NCI-H128 (cell line): ENCODE measurements around the gene ST8SIA3.

ENCODE experiments used
- DNase-seq: peaks from one replicate; lab custom pipeline; 2025; ENCODE audit not compliant: unreplicated experiment; lab: John Stamatoyannopoulos, UW

The ST8SIA3 gene

GRCh38 chr18:57352271-57352701, at the start of gene ST8SIA3:
ST8SIA3 (plus strand) TSS chr18:57352557; CDS start chr18:57352847, 290 bp downstream.
- DNase-seq = peak; percentile 59

- no peak for DNase-seq
Observed at GRCh38 chr18:57311472-57311871, 40.9 kb upstream of the ST8SIA3 start.

GRCh38 chr18:57312346-57313144, 39.8 kb upstream of the ST8SIA3 start:
- DNase-seq = no peak

GRCh38 chr18:57320603-57321002, 31.8 kb upstream of the ST8SIA3 start:
- DNase-seq = no peak

GRCh38 chr18:57325491-57326166, 26.7 kb upstream of the ST8SIA3 start:
- DNase-seq = no peak

GRCh38 chr18:57326718-57327323, 25.5 kb upstream of the ST8SIA3 start:
- no peak for DNase-seq

- no peak for DNase-seq
Observed at GRCh38 chr18:57328665-57329064, 23.7 kb upstream of the ST8SIA3 start.

GRCh38 chr18:57329856-57330255, 22.5 kb upstream of the ST8SIA3 start:
- DNase-seq = no peak

GRCh38 chr18:57331718-57332117, 20.6 kb upstream of the ST8SIA3 start:
- DNase-seq = no peak

- DNase-seq = no peak
Observed at GRCh38 chr18:57333940-57334339, 18.4 kb upstream of the ST8SIA3 start.

- no peak for DNase-seq
Observed at GRCh38 chr18:57334383-57334782, 18.0 kb upstream of the ST8SIA3 start.

- no peak for DNase-seq
Observed at GRCh38 chr18:57336343-57336742, 16.0 kb upstream of the ST8SIA3 start.

- DNase-seq = no peak
Observed at GRCh38 chr18:57337890-57338289, 14.5 kb upstream of the ST8SIA3 start.

- no peak for DNase-seq
Observed at GRCh38 chr18:57343833-57344232, 8.5 kb upstream of the ST8SIA3 start.

GRCh38 chr18:57346876-57347275, 5.5 kb upstream of the ST8SIA3 start:
- no peak for DNase-seq

GRCh38 chr18:57347784-57348183, 4.6 kb upstream of the ST8SIA3 start:
- DNase-seq = no peak

GRCh38 chr18:57352761-57353136, 392 bp downstream of the ST8SIA3 start:
- DNase-seq = peak; percentile 59

- DNase-seq = no peak
Observed at GRCh38 chr18:57353137-57353939, 981 bp downstream of the ST8SIA3 start.

- no peak for DNase-seq
Observed at GRCh38 chr18:57353940-57354461, 1.6 kb downstream of the ST8SIA3 start.

GRCh38 chr18:57359433-57359832, 7.1 kb downstream of the ST8SIA3 start:
- DNase-seq = no peak

GRCh38 chr18:57362714-57363113, 10.4 kb downstream of the ST8SIA3 start:
- DNase-seq = no peak
